ENCODE data around the gene JHY. TPM values are rescaled to one million over a fixed set of nuclear protein-coding genes. Genes with fewer than 3 reads are reported as not detected.

JHY gene
- total and polyA plus RNA-seq, 3 donors from 2014 or later, result 22.3 to 46.3 (median 32.7) TPM

DNA sequence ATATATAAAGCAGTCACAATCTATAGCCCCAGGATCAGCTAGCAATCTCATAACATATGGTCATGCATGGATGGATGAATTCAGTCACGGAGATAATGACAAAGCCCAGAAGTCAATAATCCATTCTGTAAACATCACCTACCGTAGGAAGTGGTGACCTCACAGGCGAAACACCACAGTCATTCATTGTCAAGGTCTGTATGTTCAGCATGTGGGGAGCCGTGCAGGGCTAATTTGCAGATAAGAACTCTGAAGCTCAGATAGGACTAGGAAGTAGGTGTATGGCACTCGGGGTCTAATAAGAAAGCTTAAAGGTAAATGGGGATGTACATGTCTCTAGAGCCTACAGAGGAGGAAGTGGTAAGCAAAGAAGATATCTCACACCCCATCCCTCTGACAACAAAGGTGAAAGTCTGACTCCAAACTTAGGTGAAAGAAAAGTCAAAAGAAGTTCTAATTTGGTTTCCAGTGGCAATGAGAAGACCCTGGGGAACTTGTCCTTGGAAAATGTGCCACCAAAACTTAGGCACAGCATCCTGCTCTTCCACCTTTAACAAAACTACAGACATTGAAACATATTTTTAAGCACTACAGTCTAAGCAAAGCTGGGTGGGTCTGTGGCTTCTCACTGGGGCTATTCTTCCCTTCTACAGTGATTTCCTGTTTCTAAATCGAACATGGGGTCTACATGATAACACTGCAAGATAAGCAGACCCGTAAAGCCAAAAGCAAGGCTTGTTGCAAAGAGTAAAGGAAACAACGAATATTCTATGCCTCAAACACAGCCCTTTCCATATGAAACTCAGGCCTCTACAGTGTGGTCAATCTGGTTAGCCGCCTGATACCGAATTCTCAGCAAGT, 39.0 kb upstream of the JHY start:
- no peaks in the 10 kb centered on the region for H3K4me1 ChIP-seq
- intact Hi-C loops (cut with DNase I; ENCODE audit: low total_unique reads), result no loop called here
- WGBS, 2 donors, result 78 to 81% methylated on average over 10 of the region's 10 CpGs
- no peaks in the 10 kb centered on the region for H3K27me3 ChIP-seq
- H3K27ac ChIP-seq, result no peak overlapping the region
- DNase-seq, result no peak
- TF ChIP-seq POLR2A (IDR thresholded peaks at IDR 0.05), result no peak
- TF ChIP-seq, protein P1, sequence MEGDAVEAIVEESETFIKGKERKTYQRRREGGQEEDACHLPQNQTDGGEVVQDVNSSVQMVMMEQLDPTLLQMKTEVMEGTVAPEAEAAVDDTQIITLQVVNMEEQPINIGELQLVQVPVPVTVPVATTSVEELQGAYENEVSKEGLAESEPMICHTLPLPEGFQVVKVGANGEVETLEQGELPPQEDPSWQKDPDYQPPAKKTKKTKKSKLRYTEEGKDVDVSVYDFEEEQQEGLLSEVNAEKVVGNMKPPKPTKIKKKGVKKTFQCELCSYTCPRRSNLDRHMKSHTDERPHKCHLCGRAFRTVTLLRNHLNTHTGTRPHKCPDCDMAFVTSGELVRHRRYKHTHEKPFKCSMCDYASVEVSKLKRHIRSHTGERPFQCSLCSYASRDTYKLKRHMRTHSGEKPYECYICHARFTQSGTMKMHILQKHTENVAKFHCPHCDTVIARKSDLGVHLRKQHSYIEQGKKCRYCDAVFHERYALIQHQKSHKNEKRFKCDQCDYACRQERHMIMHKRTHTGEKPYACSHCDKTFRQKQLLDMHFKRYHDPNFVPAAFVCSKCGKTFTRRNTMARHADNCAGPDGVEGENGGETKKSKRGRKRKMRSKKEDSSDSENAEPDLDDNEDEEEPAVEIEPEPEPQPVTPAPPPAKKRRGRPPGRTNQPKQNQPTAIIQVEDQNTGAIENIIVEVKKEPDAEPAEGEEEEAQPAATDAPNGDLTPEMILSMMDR (IDR thresholded peaks at IDR 0.05), result no peak
- no peak overlapping the region for H3K4me3 ChIP-seq
- H3K36me3 ChIP-seq (ENCODE audit: low read depth, missing control alignments), result no peaks in the 10 kb centered on the region
- no peaks in the 10 kb centered on the region for H3K9me3 ChIP-seq

DNA sequence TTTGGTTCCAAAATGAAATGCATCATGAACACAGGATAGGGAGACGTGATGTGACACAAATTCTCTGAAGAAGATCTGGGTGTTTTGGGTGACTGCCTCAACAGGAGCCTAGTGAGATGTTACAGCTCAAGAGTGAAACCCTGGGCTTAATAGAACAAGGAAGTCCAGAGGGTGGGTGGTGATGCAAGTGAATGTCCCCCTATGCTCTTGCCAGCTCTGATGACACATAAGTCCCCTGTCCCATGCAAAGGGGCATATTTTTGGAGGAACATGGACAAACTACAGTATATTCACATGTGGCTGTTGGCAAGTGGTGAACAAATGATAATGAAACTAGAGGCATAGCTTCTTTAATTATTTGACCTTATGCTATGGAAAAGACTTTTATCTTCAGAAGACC, 35.1 kb upstream of the JHY start:
- no peaks in the 10 kb centered on the region for H3K9me3 ChIP-seq
- no peaks in the 10 kb centered on the region for H3K4me1 ChIP-seq
- intact Hi-C loops (cut with DNase I; ENCODE audit: low total_unique reads), result no loop called here
- no peak overlapping the region for H3K4me3 ChIP-seq
- TF ChIP-seq POLR2A (IDR thresholded peaks at IDR 0.05), result no peak
- TF ChIP-seq, protein P1 (IDR thresholded peaks at IDR 0.05), result no peak
- H3K27ac ChIP-seq, result no peak overlapping the region
- H3K36me3 ChIP-seq (ENCODE audit: low read depth, missing control alignments), result no peaks in the 10 kb centered on the region
- 40 to 93% methylated on average over 1 of the region's 1 CpG for WGBS, 2 donors
- no peaks in the 10 kb centered on the region for H3K27me3 ChIP-seq
- no peak for DNase-seq

DNA sequence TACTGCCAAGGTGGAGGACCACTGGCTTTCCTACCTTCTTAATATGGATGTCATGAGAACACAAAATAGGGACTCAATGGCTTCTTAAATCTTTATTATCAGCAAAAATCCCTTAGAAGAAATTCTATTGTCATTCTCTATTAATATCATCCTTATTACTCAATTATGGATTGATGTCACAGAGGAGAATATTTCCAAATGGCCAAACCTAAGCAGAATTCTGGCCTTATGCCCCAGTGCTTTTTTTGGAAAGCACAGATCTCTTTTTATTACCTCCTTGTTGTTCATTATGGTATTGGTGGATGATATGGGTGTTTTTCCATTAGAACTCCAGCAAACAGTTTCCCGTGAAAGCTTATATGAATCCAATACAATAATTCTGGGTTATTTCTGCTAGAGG, 34.4 kb upstream of the JHY start:
- Histone ChIP-seq H3K27ac (no peak overlapping the region), H3K36me3 (ENCODE audit: low read depth, missing control alignments) (no peaks in the 10 kb centered on the region), H3K4me3 (no peak overlapping the region), H3K4me1 (no peaks in the 10 kb centered on the region), H3K27me3 (no peaks in the 10 kb centered on the region), H3K9me3 (no peaks in the 10 kb centered on the region)
- intact Hi-C loops (cut with DNase I; ENCODE audit: low total_unique reads), result no loop called here
- no peak for DNase-seq
- 64 to 85% methylated on average over 1 of the region's 1 CpG for WGBS, 2 donors
- no peak for TF ChIP-seq POLR2A (IDR thresholded peaks at IDR 0.05)
- TF ChIP-seq, protein P1 (IDR thresholded peaks at IDR 0.05), result no peak

DNA sequence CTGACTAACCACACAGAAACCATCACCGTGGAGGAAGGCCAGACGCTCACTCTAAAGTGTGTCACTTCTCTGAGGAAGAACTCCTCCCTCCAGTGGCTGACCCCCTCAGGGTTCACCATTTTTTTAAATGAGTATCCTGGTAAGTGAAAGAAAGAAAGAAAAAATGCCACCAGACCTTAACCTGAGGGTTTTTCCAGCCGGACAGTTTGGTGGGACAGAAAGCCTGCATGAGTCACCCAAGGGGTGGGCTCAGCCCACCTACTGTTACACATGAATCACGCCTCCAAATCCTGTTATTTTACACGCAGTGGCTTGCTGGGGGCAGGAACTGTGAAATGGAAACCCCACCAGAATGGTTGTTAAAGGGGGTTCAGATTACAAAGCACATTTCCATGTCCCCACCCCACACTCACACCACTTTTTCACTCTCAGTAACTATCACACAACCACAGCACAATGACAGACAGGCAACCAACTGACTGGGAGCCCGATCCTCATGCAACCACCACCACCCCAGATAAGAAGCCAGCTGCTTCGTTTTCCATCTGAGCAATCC, 32.4 kb upstream of the JHY start:
- Histone ChIP-seq H3K9me3 (no peaks in the 10 kb centered on the region), H3K4me3 (no peak overlapping the region), H3K4me1 (no peaks in the 10 kb centered on the region), H3K36me3 (ENCODE audit: low read depth, missing control alignments) (no peaks in the 10 kb centered on the region), H3K27ac (no peak overlapping the region), H3K27me3 (no peaks in the 10 kb centered on the region)
- intact Hi-C loops (cut with DNase I; ENCODE audit: low total_unique reads), result loop anchor here (10.0 kb wide), 1 partner anchor 215 kb away; no protein-coding TSS in a partner anchor
- TF ChIP-seq, protein P1 (IDR thresholded peaks at IDR 0.05), result no peak
- TF ChIP-seq POLR2A (IDR thresholded peaks at IDR 0.05), result no peak
- no peak for DNase-seq
- WGBS, 2 donors, result 80 to 82% methylated on average over 7 of the region's 7 CpGs

Data from testis (tissue), 3 donors.